Progenitor cell of endocrine pancreas (in vitro differentiated cells): ENCODE data around the gene RAB32. TPM values are rescaled to one million over a fixed set of nuclear protein-coding genes. Genes with fewer than 3 reads are reported as not detected.

Source experiments
- DNase-seq: peaks from one replicate; pipeline ENCODE4 v3.0.0; 2021; ENCODE audit warnings: low spot score; ENCODE audit not compliant: unreplicated experiment
- H3K27ac Mint-ChIP-seq: 2 replicates; pipeline ENCODE4 v1.8.0; 2021; ENCODE audit warnings: mild to moderate bottlenecking, moderate library complexity, mixed read lengths
- H3K27me3 Mint-ChIP-seq: 2 replicates; pipeline ENCODE4 v1.8.0; 2021; ENCODE audit warnings: mixed read lengths
- H3K36me3 Mint-ChIP-seq: 2 replicates; pipeline ENCODE4 v1.8.0; 2022; ENCODE audit warnings: mixed read lengths; ENCODE audit not compliant: insufficient read depth
- H3K4me1 Mint-ChIP-seq: 2 replicates; pipeline ENCODE4 v1.8.0; 2021; ENCODE audit warnings: low read depth, mixed read lengths
- H3K4me3 Mint-ChIP-seq: 2 replicates; pipeline ENCODE4 v1.8.0; 2021; ENCODE audit warnings: low read depth, mild to moderate bottlenecking, moderate library complexity, mixed read lengths
- H3K9me3 Mint-ChIP-seq: 2 replicates; pipeline ENCODE4 v1.8.0; 2021; ENCODE audit warnings: low read depth, mixed read lengths
- total RNA-seq: library from RNA; stranded (reverse); gene quantifications from 2 replicates; pipeline ENCODE4 v1.2.1, GENCODE V29; 2021
- TF ChIP-seq, protein P1 (sequence below): fragments of 200-600 bp; sonication (generic); IDR thresholded peaks from one replicate; pipeline ENCODE4 v1.5.0; 2021; ENCODE audit warnings: antibody characterized with exemption, mild to moderate bottlenecking; ENCODE audit not compliant: unreplicated experiment

The RAB32 gene
- total RNA-seq, 1 donor from 2014 or later, result 19.1 TPM

DNA sequence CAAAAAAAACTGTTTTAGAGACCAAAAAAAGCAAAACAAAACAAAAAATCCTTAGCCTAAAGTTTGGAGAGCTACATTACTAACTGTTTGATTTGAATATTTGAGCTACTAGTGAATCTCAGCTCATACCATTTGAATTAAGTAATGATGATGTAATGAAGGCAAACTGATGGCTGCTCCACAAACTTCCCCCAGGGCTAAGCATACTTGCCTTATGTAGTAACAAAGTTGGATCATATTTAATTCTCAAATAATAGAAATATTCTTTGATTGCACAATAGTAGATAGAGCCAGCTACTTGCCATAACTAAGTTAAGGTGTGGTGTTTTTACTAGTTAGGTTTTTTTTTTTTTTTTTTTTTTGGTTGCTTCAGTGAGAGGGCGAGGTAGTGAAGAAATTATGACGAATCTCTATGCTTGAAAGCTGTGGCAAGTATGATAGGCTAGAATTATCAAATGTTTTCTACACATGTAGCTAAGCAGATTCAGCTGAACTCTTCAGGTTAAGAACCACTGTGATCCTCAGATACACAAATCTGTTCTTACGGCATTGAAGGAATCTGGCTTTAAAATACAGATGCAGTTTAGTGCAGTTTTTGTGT is 2.9 kb downstream of the RAB32 start:
- TF ChIP-seq, protein P1, sequence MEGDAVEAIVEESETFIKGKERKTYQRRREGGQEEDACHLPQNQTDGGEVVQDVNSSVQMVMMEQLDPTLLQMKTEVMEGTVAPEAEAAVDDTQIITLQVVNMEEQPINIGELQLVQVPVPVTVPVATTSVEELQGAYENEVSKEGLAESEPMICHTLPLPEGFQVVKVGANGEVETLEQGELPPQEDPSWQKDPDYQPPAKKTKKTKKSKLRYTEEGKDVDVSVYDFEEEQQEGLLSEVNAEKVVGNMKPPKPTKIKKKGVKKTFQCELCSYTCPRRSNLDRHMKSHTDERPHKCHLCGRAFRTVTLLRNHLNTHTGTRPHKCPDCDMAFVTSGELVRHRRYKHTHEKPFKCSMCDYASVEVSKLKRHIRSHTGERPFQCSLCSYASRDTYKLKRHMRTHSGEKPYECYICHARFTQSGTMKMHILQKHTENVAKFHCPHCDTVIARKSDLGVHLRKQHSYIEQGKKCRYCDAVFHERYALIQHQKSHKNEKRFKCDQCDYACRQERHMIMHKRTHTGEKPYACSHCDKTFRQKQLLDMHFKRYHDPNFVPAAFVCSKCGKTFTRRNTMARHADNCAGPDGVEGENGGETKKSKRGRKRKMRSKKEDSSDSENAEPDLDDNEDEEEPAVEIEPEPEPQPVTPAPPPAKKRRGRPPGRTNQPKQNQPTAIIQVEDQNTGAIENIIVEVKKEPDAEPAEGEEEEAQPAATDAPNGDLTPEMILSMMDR, result no peak
- Mint-ChIP-seq H3K4me3 (no peak overlapping the region), H3K36me3 (peaks cover 15% of the 10 kb centered on the region), H3K9me3 (no peaks in the 10 kb centered on the region), H3K27ac (no peak overlapping the region), H3K27me3 (no peaks in the 10 kb centered on the region), H3K4me1 (peaks cover 18% of the 10 kb centered on the region)
- no peak for DNase-seq

DNA sequence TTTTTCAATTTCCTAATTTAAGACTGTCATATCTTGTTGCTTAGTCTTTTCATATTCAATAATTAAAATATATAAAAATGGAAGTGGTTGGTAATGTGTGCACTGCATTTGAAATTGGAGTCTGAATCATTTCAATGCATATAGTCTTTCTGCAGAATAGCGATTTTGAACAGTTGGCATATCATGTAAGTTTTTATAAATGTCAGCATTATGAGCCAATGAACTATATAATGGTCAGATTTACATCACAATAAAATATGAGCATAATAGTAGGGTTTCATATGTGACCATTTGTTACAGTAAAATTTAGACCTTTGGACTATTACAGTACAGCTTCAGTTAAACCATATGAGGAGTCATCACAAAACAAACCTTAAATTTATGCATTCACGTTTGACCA is 4.3 kb downstream of the RAB32 start:
- Mint-ChIP-seq H3K4me3 (no peak overlapping the region), H3K9me3 (no peaks in the 10 kb centered on the region), H3K27me3 (no peaks in the 10 kb centered on the region), H3K36me3 (peaks cover 16% of the 10 kb centered on the region), H3K27ac (no peak overlapping the region), H3K4me1 (peaks cover 20% of the 10 kb centered on the region)
- no peak for DNase-seq
- TF ChIP-seq, protein P1, result no peak

DNA sequence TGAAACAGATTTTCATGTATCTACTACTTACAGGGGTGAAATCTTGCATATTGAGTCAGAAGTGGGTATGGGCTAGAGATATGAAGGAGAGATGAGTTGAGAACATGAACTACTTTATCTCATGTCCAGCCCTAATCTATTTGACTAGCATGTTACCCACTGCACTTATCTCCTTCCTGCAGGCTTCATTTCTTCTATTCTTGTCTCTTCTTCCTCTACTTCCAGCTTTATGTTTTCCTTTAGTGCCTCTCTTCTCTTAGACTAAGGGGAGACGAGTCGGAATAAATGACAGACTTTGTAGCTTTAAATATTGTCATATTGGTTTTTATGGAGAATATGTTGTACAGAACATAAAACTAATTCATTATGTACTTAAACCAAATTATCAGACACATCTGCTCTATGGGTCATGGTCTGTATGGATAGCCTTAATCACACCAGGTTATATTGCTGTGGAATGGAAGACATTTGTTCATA is 5.3 kb downstream of the RAB32 start:
- Mint-ChIP-seq H3K36me3 (peaks cover 16% of the 10 kb centered on the region), H3K27ac (no peak overlapping the region), H3K9me3 (no peaks in the 10 kb centered on the region), H3K4me1 (peaks cover 20% of the 10 kb centered on the region), H3K4me3 (no peak overlapping the region), H3K27me3 (no peaks in the 10 kb centered on the region)
- TF ChIP-seq, protein P1, result no peak
- DNase-seq, result no peak

DNA sequence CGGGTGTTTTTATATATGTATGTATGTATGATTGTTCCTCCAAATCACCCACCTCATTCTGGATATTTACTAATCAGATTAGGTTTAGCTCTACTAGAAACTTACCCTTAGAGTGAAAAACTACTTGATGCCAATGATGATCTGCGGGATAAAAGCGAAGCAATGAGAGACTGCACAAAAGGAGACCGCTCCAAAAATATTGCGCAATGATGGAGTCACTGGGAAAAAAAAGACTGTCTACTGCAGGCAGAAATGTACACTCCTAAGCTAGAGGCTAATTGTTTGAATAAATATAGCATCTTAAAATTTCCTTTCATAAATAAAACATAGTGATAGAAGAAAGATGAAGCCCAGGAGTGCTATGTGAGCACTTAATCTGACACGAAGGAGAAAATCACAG is 7.3 kb downstream of the RAB32 start:
- peaks cover 7% of the 10 kb centered on the region for H3K4me1 Mint-ChIP-seq
- H3K27me3 Mint-ChIP-seq, result no peaks in the 10 kb centered on the region
- TF ChIP-seq, protein P1, result no peak
- no peak overlapping the region for H3K27ac Mint-ChIP-seq
- no peaks in the 10 kb centered on the region for H3K9me3 Mint-ChIP-seq
- H3K36me3 Mint-ChIP-seq, result peaks cover 19% of the 10 kb centered on the region
- no peak for DNase-seq
- no peak overlapping the region for H3K4me3 Mint-ChIP-seq

DNA sequence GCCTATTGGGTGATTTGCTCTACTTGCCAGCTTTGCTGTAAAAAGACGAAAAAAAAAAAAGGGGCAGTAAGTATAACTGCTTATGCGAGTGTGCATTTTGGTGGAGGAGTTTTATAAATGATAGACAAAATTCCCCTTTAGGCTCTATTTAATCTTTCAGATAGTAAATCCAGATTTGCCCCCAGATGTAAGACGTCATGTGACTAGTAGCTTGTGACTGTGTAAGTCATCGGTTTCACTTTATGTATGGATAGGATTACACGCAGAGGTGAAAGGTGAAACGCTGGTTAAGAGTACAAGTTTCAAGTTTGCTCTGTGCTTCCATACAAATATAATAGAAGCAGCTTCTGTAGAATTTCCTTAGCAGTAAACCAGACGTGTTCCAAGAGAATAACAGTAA is 7.9 kb downstream of the RAB32 start:
- no peak for DNase-seq
- no peak overlapping the region for H3K27ac Mint-ChIP-seq
- no peak overlapping the region for H3K4me3 Mint-ChIP-seq
- TF ChIP-seq, protein P1, result no peak
- no peaks in the 10 kb centered on the region for H3K27me3 Mint-ChIP-seq
- H3K4me1 Mint-ChIP-seq, result peaks cover 2% of the 10 kb centered on the region
- no peaks in the 10 kb centered on the region for H3K9me3 Mint-ChIP-seq
- H3K36me3 Mint-ChIP-seq, result peaks cover 21% of the 10 kb centered on the region
